Sigmoid colon (tissue), 4 donors: Measurements from ENCODE around the gene PARD3.

Source experiments
- EP300 ChIP-seq, 4 donors: sonication (generic); formaldehyde crosslinking; IDR thresholded peaks; one replicate each; pipeline ENCODE4 v1.6.1; 2017; ENCODE audit warnings: antibody characterized with exemption in 4 of 4
- POLR2A ChIP-seq, 2 donors: fragments of 450-650 bp; IDR thresholded peaks; one replicate each; pipeline ENCODE4 v1.6.1; 2016; ENCODE audit warnings: antibody characterized with exemption in 2 of 2, mild to moderate bottlenecking in 2 of 2, moderate library complexity in 2 of 2
- TF ChIP-seq, protein P1 (sequence below), 4 experiments: fragments of 450-650 bp in 3 of 4; fragments of 200-600 bp in 1 of 4; IDR thresholded peaks; one replicate each; pipeline ENCODE4 v1.5.1; 2016 to 2019; ENCODE audit warnings: antibody characterized with exemption in 4 of 4, mild to moderate bottlenecking in 3 of 4, moderate library complexity in 2 of 4

DNA sequence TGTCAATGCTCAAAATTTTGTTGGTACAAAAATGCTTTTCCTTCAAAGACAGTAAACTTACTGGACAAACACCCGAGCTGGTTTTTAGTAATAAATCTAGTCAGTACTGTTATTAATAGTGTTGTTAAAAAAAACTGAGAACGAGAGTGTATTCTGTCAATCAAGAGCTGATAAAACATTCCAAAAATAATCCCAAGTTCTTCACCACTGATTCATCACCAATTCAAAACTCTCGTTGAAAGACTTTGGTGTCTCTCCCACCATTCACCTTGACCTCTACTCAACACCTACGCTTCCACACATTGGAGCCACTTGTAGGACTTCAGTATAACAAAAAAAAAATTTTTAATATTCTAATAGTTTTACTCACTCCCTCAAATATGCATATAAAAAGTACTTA is 279.2 kb downstream of the PARD3 start:
- TF ChIP-seq, protein P1, sequence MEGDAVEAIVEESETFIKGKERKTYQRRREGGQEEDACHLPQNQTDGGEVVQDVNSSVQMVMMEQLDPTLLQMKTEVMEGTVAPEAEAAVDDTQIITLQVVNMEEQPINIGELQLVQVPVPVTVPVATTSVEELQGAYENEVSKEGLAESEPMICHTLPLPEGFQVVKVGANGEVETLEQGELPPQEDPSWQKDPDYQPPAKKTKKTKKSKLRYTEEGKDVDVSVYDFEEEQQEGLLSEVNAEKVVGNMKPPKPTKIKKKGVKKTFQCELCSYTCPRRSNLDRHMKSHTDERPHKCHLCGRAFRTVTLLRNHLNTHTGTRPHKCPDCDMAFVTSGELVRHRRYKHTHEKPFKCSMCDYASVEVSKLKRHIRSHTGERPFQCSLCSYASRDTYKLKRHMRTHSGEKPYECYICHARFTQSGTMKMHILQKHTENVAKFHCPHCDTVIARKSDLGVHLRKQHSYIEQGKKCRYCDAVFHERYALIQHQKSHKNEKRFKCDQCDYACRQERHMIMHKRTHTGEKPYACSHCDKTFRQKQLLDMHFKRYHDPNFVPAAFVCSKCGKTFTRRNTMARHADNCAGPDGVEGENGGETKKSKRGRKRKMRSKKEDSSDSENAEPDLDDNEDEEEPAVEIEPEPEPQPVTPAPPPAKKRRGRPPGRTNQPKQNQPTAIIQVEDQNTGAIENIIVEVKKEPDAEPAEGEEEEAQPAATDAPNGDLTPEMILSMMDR (IDR thresholded peaks at IDR 0.05), result no peak
- TF ChIP-seq POLR2A (IDR thresholded peaks at IDR 0.05) (no peak), EP300 (IDR thresholded peaks at IDR 0.05) (no peak)
